CD4-positive, alpha-beta memory T cell (primary cell): Measurements from ENCODE around the gene KDM2A. TPM values are rescaled to one million over a fixed set of nuclear protein-coding genes. Genes with fewer than 3 reads are reported as not detected.

ENCODE experiments used
- CTCF ChIA-PET: fragments of 350-600 bp; sonication (Branson Sonifier 250); formaldehyde crosslinking; loops from one replicate; lab custom pipeline; 2021; ENCODE audit warnings: inconsistent platforms; ENCODE audit not compliant: partially characterized antibody; lab: Charles Lee
- POLR2A ChIA-PET: fragments of 350-600 bp; sonication (Branson Sonifier 250); formaldehyde crosslinking; loops from one replicate; lab custom pipeline; 2021; ENCODE audit not compliant: partially characterized antibody; lab: Charles Lee
- DNase-seq, 5 donors: peaks; one replicate each; pipeline versions ENCODE4 v3.0.0 to v3.0.0-alpha.2; 2020 to 2022; ENCODE audit warnings: mixed read lengths in 1 of 5
- H3K27ac ChIP-seq: one replicate; pipeline ENCODE4 v1.7.0; 2013; ENCODE audit warnings: low read depth, low read length
- H3K27me3 ChIP-seq: 2 replicates; pipeline ENCODE4 v1.7.0; 2013; ENCODE audit warnings: mild to moderate bottlenecking, low read length, moderate library complexity; ENCODE audit not compliant: insufficient read depth
- H3K36me3 ChIP-seq: 2 replicates; pipeline ENCODE4 v1.7.0; 2013; ENCODE audit warnings: mild to moderate bottlenecking, low read length, moderate library complexity; ENCODE audit not compliant: insufficient read depth
- H3K4me1 ChIP-seq: 2 replicates; pipeline ENCODE4 v1.7.0; 2013; ENCODE audit warnings: mild to moderate bottlenecking, low read length, moderate library complexity; ENCODE audit not compliant: insufficient read depth
- H3K4me3 ChIP-seq, 2 donors: one replicate each; pipeline ENCODE4 v1.7.0; 2013; ENCODE audit warnings: low read length in 2 of 2, mild to moderate bottlenecking in 1 of 2
- H3K9me3 ChIP-seq, 2 donors: one replicate each; pipeline ENCODE4 v1.7.0; 2013; ENCODE audit warnings: low read length in 2 of 2, control low read depth in 1 of 2; ENCODE audit not compliant: control insufficient read depth in 1 of 2
- H3K27ac Mint-ChIP-seq, 7 donors: one replicate each; pipeline ENCODE4 v1.8.0; 2020 to 2021; ENCODE audit warnings: mixed read lengths in 7 of 7, mild to moderate bottlenecking in 6 of 7, inconsistent platforms in 3 of 7, moderate library complexity in 3 of 7
- H3K27me3 Mint-ChIP-seq, 2 donors: one replicate each; pipeline ENCODE4 v1.8.0; 2020 to 2021; ENCODE audit warnings: mixed read lengths in 2 of 2
- H3K36me3 Mint-ChIP-seq, 2 donors: one replicate each; pipeline ENCODE4 v1.8.0; 2020 to 2021; ENCODE audit warnings: mixed read lengths in 2 of 2, inconsistent platforms in 1 of 2, mild to moderate bottlenecking in 1 of 2
- H3K4me1 Mint-ChIP-seq, 4 donors: one replicate each; pipeline ENCODE4 v1.8.0; 2020 to 2021; ENCODE audit warnings: mixed read lengths in 4 of 4, mild to moderate bottlenecking in 1 of 4
- H3K4me3 Mint-ChIP-seq, 8 donors: one replicate each; pipeline ENCODE4 v1.8.0; 2020 to 2021; ENCODE audit warnings: mixed read lengths in 8 of 8, mild to moderate bottlenecking in 7 of 8, moderate library complexity in 6 of 8, inconsistent platforms in 3 of 8
- H3K9me3 Mint-ChIP-seq, 8 donors: one replicate each; pipeline ENCODE4 v1.8.0; 2020 to 2021; ENCODE audit warnings: mixed read lengths in 8 of 8, mild to moderate bottlenecking in 5 of 8, inconsistent platforms in 3 of 8, moderate library complexity in 1 of 8
- intact Hi-C: fragments of 100-400 bp; cut with micrococcal nuclease; formaldehyde crosslinking; loops from one replicate; pipeline ENCODE4 v1.15.1; 2023
- polyA plus RNA-seq, 2 donors: library from polyadenylated mRNA; unstranded; fragments of 300-500 nt; fragmentation: Illumina TruSeq; gene quantifications; one replicate each; pipeline ENCODE4 v1.2.3, GENCODE V29; 2021
- total RNA-seq, 2 experiments: library from RNA; stranded (reverse); gene quantifications; one replicate each; pipeline ENCODE4 v1.2.3, GENCODE V29; 2021

The KDM2A gene
- total and polyA plus RNA-seq, 4 experiments from 2014 or later: 14.0 to 200 (median 105) TPM

GRCh38 chr11:67307545-67308001 lies 188.5 kb downstream of the KDM2A start:
- Mint-ChIP-seq H3K27ac (peak overlapping the region in 2 of 7 donors; percentile 4 to 42), H3K9me3 (no peaks in the 10 kb centered on the region), H3K4me3 (no peak overlapping the region), H3K36me3 (peaks cover 0 to 2% of the 10 kb centered on the region in 2 donors), H3K4me1 (peaks cover 11 to 39% (median 26%) of the 10 kb centered on the region in 4 donors), H3K27me3 (no peaks in the 10 kb centered on the region)
- no peak overlapping the region for H3K4me3 ChIP-seq
- CTCF ChIA-PET: interaction anchor here (1.0 to 1.1 kb wide), 2 partner anchors 30 to 49 kb away, joined by 3 to 4 read pairs; no protein-coding TSS in a partner anchor
- peaks cover 34% of the 10 kb centered on the region for H3K4me1 ChIP-seq
- no peak overlapping the region for H3K27ac ChIP-seq
- no peak for DNase-seq
- no peaks in the 10 kb centered on the region for H3K36me3 ChIP-seq
- no peaks in the 10 kb centered on the region for H3K27me3 ChIP-seq
- intact Hi-C loops: no loop called here
- POLR2A ChIA-PET: interaction anchor here (1.1 to 14.6 kb wide), 4 partner anchors 10 to 24 kb away, joined by 3 to 196 read pairs (median 4); partner anchors contain the start of gene ANKRD13D
- H3K9me3 ChIP-seq: no peaks in the 10 kb centered on the region

Other genes with a start within 250 kb of the KDM2A start
- gene PC, start 160.9 kb upstream of the KDM2A start, total RNA-seq: 1 to 10 TPM; 7.6 to 7.7 TPM
- gene PC, start 160.9 kb upstream of the KDM2A start, polyA plus RNA-seq: 1 to 10 TPM; 2.9 to 3.2 TPM
- not detected for gene C11orf86, start 144.0 kb upstream of the KDM2A start, total RNA-seq
- not detected for gene C11orf86, start 144.0 kb upstream of the KDM2A start, polyA plus RNA-seq
- gene SYT12, start 96.1 kb upstream of the KDM2A start, total RNA-seq: not detected
- gene SYT12, start 96.1 kb upstream of the KDM2A start, polyA plus RNA-seq: not detected
- under 1 TPM in 1 of 2 experiments, not detected in 1; 0.58 TPM for gene RHOD, start 62.4 kb upstream of the KDM2A start, total RNA-seq
- under 1 TPM in 1 of 2 donors, not detected in 1; 0.79 TPM for gene RHOD, start 62.4 kb upstream of the KDM2A start, polyA plus RNA-seq
- gene GRK2, start 147.2 kb downstream of the KDM2A start, total RNA-seq: 100 to 1,000 TPM; 299 to 310 TPM
- gene GRK2, start 147.2 kb downstream of the KDM2A start, polyA plus RNA-seq: 10 to 100 TPM; 12.8 to 63.7 TPM
- 100 to 1,000 TPM; 244 to 247 TPM for gene ANKRD13D, start 170.0 kb downstream of the KDM2A start, total RNA-seq
- 10 to 100 TPM; 12.0 to 31.3 TPM for gene ANKRD13D, start 170.0 kb downstream of the KDM2A start, polyA plus RNA-seq
- 10 to 100 TPM; 22.5 to 26.3 TPM for gene SSH3, start 184.3 kb downstream of the KDM2A start, total RNA-seq
- gene SSH3, start 184.3 kb downstream of the KDM2A start, polyA plus RNA-seq: 1 to 10 TPM in 1 of 2 donors, under 1 TPM in 1; 0.79 to 6.5 TPM
- 10 to 100 TPM; 87.9 to 91.3 TPM for gene POLD4, start 234.3 kb downstream of the KDM2A start, total RNA-seq
- gene POLD4, start 234.3 kb downstream of the KDM2A start, polyA plus RNA-seq: 10 to 100 TPM; 93.6 to 96.2 TPM